ENCODE data around the gene CCS.
A peak's percentile ranks its signal among the peaks of the same experiment; 100 is the strongest.
"Not testable (repeated sequence)": the region's sequence is repeated elsewhere in the genome, so short reads cannot be mapped to it uniquely, and the experiment has no call there.

Gene CCS

DNA sequence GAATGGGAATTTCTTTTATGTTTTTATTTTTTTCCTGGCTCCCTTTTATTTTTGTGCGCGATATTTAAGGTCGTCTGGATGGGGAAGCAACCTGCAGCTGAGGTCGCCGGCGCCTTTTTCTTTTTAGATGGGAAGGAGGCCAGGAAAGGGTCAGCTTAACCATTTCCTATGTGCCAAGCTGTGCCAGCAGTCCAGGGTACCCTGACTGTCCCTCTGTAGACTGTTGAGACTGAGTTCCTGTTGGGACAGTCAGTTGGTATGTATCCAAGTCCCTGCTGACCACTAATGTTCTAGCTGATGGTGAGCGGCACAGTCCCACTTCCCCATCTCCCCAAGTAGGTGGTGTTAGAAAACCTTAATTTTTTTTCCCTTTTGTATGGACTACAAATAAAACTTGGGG is 33.9 kb downstream of the CCS start:
- DNase-seq, result no peak

DNA sequence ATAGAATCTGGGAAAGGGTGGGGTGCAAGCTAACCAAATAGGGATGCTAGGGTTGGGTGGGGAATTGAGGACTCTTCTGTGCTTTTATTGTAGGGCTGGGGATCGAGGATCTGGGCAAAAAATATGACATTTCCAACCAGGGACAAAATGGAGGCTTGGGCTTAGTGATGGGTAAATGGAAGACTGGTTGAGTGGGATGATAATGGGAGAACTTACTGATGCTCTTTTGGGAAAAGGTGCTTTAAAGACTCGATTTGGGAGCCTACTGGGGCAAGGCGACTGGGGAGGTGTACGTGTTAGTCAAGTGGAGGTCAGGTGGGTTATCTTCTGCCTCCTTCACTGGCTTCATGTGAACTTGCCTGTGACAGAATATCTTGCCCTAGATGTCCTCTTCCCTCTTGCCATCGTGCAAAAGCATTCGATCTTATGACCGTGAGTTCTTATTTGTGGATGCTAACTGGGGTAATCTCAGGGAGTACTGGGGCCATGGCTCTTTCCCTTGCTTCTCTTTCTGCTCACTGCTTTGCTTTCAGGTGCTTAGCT is 35.1 kb downstream of the CCS start:
- DNase-seq, result no peak

DNA sequence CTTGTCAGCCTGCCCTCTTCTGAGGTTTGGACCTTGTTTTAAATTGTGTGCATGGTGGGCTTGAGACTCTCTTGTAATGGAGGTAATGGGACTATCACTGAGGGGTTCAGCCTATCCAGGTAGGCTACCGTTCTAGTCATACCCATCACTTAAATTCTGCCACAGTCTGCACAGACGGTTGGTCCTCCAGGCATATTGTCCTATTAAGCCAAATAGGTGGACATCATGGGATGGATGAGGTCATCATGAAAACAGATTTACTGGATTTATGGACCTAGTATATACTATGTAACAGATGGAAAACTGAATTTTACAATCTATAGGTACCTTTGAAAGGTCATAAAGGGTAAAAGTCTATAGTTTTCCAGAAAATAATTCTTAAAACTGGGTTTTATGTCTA is 36.4 kb downstream of the CCS start:
- DNase-seq, result no peak

DNA sequence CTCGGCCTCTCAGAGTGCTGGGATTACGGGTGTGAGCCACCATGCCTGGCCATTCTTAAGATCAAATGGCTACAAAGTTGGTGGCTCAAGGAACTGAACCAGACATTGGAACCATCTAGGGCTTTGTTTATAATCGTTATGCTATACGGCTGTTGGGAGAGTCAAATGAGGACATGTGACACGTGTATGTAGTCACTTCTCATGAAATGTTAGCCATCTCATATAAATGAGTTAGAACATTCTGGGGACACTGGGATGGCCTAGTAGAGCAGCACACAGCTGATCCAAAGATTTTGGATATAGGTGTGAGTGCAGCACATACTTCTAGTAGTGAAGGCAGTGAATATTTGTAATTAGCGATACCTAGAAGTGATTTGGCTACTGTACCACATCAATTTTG is 38.9 kb downstream of the CCS start:
- DNase-seq, result no peak

DNA sequence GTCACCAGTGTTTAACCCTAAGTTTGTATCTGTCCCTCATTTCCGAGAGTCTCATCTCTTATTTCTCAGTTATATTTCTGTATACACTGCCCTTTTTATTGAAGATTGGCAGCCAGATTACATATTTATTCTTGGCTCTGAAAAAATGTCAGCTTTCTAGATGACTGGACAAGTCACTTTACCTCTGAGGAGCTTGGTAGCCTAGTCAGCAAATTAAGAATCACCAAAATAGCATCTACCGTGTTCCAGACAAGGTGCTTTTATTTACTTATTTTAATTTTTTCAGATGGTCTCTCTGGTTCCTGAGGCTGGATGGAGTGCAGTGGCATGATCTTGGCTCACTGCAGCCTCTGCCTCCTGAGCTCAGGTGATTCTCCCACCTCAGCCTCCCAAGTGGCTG is 40.0 kb downstream of the CCS start:
- DNase-seq, result no peak

DNA sequence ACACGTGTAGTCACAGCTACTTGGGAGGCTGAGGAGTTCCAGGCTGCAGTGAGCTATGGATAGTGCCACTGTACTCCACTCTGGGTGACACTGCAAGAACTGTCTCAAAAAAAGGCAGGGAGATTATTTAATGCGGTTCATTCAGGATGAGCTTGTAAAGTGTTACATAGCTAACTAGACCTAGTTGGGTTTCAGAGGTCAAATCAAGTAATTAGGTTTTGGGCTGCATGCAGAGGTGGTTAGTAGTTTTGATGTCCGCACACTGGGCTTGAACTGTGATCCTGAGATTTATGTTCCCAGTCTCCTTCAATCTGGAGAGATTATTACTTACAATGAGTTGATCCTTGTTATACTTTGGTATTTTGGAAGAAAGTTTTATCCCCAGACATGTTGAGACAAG is 43.4 kb downstream of the CCS start:
- DNase-seq, result no peak

DNA sequence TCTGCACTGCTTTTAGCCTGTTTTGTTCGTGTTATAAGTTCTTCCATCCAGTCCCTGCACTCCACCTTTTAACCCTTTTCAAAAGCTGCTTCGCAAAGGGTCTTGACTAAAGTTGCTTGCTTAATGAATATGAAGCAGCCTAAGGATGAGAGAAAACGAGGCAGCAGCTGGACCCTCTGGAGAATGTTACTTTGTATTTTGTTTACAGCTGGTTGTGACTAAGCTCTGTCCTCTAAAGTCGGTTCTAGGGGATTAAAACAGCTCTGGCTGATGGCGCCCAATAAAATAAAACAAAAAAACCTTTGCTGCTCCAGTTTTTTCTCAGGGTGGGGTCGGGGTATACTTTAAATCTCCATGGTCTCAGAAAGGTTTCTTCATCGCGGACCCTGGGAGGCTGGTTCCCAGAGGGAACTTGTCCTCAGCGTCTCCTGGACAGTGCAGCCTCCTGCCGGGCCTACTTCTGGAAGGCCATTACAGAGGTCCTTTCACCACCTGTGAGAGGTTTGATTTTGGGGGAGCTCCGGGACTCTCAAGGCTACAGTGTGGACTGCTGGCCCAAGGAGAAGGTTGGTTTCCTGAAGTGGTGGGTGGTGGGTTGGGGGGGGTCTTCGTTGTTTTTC is 44.7 kb downstream of the CCS start:
- no peak for DNase-seq

DNA sequence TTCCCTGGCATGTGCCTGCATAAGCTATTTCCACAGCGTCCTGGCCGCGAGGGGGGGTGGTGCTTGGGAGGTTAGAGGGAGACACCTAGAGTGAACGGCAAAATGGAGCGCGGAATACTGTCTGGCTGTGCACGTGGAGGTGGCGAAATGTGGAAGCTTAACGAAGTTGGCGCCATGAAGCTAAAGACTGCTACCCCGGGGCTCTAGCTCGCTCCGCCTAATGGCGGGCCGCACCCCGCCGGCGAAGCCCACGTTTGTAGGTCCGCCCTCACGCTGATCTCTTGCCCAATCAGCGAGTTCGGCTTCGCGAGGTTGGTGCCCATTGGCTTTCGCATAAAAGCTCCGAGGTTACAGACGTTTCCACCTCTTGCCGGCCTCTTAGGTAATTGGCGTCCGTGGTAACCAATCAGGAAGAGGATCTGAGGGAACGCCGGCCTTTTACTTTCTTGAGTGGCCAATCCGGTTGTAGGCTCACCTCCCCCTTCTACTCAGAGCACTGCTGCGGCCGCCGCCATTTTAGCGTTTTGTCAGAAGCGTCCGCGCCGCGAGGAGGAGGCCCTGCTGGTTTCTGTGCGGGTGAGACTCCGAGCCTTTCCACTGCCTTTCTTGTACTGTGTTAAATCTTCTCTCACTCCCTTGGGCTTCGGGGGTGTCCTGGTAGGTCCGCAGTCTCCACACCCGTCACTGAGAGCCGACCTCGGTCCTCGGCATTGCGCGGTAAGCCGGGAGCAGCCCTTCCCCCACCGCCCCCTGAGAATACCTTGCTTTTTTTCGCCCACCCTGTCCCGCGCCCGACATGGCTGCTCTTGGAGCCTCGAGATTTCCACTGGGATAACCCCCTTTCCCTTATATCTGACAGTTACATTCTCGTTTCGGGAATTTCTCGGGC is 45.4 kb downstream of the CCS start, which contains the start of gene RBM4:
Gene RBM4, plus strand, starts transcription at position 527 of the 889 bp plus-strand sequence. CDS start 1,009 bp downstream, outside the sequence.
- DNase-seq, result peak; percentile 85 to 99 (median 96)

DNA sequence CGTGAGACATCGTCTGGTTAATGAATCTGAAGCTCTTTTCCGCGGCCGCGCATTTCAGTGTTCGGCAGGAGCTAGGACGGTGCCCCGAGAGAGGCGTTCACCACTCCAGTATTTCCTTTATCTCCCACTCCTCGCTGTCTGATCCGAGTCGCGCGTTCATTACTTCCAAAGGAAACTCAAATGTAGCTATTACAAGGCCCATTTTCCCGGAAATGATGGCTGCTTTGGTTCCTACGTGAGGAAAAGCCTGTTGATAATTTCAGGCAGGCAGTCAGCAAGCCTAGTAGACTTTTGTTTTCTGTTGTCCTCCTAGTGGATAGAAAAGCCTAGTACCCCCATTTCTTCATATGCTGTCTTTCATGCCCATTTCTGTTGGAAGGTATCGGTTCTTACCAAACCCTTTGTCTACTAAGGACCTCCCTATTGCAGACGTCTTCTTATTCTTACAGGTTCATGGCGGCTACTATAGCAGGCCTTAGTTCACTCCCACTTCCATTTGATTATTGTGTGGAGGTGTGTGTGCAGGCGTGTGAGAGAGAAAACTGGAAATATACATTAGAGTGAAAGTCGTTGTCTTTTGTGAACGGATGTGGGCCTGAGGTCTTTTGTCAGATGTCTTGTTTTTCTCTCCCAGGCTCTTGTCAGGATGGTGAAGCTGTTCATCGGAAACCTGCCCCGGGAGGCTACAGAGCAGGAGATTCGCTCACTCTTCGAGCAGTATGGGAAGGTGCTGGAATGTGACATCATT is 46.3 kb downstream of the CCS start:
- peak in 3 of 14 donors; percentile 55 to 70 (median 59) for DNase-seq

DNA sequence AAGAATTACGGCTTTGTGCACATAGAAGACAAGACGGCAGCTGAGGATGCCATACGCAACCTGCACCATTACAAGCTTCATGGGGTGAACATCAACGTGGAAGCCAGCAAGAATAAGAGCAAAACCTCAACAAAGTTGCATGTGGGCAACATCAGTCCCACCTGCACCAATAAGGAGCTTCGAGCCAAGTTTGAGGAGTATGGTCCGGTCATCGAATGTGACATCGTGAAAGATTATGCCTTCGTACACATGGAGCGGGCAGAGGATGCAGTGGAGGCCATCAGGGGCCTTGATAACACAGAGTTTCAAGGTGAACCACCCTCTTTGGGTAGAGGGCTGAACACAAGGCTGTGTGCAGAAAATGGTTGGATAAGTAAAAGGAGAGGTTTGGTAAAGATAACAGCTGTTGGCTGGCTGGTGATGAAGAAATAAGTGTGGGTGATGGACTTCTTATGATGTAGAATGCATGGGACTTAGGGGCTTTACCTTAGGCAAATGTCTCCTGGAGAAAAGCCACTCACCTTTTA is 46.9 kb downstream of the CCS start:
- DNase-seq, result not testable (repeated sequence)

DNA sequence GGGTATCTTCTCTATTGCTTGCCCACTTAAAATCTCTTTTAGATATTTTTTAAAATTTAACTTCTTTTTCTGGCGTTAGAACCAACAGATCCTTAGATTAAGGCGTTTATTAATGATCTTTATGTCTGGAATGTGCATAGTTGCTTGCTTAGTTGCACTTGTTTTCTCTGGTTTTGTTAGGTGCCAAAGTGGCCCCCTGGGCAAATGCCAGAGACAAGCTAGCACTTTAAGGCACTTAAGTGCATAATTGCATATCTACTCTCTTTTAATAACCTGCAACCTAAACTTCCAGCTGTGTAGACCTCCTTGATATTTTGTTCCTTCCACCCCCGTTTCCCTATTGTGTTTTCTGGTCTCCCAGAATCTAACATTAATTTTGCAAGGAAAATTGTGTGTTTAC is 48.8 kb downstream of the CCS start:
- DNase-seq, result no peak

DNA sequence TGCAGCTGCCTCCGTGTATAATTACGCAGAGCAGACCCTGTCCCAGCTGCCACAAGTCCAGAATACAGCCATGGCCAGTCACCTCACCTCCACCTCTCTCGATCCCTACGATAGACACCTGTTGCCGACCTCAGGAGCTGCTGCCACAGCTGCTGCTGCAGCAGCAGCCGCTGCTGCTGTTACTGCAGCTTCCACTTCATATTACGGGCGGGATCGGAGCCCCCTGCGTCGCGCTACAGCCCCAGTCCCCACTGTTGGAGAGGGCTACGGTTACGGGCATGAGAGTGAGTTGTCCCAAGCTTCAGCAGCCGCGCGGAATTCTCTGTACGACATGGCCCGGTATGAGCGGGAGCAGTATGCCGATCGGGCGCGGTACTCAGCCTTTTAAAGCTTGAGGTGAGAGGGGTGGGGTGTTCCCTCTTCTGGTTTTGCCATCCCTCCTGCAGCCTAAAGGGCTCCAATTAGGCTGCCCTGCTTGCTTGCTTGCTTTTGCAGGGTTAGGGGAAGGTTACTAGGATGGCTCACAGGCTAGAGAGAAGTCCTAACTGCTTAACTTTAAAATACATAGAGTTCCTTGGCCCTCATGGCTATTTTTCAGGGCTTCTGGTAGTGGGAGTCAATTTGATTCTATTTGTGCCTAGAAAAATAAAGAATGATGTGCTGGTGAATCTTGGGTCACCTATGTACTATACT is 50.9 kb downstream of the CCS start:
- DNase-seq, result no peak

DNA sequence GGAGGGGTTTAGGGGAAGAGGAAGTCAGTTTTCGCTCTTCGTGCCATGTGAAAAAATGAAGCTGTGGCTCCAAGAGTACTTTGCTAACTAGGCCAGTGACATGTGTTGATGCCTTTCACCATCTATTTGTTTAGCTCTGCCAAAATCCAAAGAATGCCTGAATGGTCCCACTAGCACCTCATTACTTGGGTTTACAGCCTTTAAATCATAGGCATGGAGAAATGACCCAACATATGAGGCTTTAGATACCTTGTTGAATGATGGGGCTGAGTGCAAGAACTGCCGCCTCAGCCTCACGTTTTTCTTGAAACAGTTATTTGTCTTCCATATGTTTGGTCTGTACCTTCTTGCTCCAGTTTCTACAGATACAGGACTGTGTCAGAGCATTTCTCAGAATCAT is 53.8 kb downstream of the CCS start:
- no peak for DNase-seq

DNA sequence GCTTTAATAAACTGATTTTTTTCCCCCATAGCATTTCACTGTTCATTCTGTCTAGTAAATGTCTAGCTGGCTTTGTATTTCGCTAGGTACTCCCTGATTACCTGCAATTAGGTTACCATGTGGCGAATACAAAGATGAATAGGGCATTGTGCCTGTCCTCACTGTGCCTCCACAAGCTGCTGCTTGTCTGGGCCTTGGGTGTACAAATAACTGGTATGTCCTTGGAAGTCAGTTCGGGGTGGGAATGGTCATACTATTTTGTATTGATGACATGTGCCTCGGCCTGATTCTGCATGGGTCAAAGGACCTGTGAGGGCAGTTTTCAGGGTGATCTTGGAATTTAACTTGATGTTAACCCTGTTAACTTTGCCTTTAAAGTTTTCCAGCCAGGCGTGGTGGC is 56.9 kb downstream of the CCS start:
- no peak for DNase-seq

DNA sequence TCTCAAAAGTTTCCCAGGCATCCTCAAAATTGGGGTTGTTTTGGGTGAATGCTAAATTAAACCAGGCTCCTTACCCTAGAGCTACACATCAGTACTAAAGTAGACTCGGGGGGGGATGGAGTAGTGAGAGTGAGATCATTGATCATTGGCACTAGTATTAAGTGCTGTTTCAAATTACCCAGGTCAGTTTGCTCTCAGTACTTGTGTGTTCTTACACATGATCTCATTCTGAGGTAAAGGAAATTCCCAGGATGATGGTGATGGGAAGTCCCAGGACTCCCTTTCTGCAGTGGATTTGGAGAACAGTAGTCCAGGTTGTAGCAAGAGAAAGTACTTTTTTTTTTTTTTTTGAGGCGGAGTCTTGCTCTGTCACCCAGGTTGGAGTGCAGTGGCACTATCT is 58.0 kb downstream of the CCS start:
- DNase-seq, result no peak

DNA sequence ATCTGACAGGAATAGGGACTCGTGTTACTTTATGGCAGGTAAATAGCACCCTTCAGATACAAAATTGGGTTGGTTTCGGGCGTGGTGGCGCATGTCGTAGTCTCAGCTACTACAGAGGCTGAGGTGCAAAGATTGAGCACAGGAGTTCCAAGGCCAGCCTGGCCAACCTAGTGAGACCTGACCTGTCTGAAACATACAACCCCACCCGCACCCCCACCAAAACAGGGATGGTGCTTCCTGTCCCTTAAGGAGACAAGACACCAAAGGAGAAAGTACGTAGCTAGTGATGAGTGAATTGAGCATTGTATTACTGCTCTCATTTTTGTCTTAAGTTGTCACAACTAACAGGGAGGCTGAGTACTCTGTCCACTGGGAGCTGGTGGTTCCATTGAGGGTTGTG is 59.7 kb downstream of the CCS start:
- DNase-seq, result no peak

DNA sequence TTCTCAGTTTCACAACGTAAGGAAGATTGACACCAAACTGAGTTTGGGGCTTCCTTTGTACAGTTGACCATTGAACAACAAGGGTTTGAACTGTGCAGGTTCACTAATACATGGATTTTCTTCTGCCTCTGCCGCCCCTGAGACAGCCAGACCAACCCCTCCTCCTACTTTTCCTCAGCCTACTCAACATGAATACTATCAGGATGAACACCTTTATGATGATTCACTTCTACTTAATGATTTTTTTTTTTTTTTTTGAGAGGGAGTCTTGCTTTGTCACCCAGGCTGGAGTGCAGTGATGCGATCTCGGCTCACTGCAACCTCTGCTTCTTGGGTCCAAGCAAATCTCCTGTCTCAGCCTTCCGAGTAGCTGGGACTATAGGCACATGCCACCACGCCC is 60.1 kb downstream of the CCS start:
- no peak for DNase-seq

All from C1 segment of cervical spinal cord (tissue), 14 donors.